Prostate gland (tissue), 2 donors: ENCODE measurements around the gene GALNT8. TPM values are rescaled to one million over a fixed set of nuclear protein-coding genes. Genes with fewer than 3 reads are reported as not detected.
"Not testable (repeated sequence)": the region's sequence is repeated elsewhere in the genome, so short reads cannot be mapped to it uniquely, and the experiment has no call there.

Experiments used
- DNase-seq: peaks from one replicate; pipeline ENCODE4 v3.0.0-alpha.2; 2019; ENCODE audit warnings: low spot score
- H3K27ac ChIP-seq, 2 donors: fragments of 200-600 bp; sonication (generic); 2 replicates each; pipeline ENCODE4 v1.5.1; 2017 to 2019
- H3K27me3 ChIP-seq: fragments of 200-600 bp; sonication (generic); replicated peaks from 2 replicates; pipeline ENCODE4 v1.5.1; 2019; ENCODE audit not compliant: insufficient read depth
- H3K36me3 ChIP-seq, 2 donors: fragments of 200-600 bp; sonication (generic); 1 replicate in 1 of 2; 2 replicates in 1 of 2; pipeline versions ENCODE4 v1.5.1 to v1.8.1; 2017 to 2019
- H3K4me1 ChIP-seq: fragments of 200-600 bp; sonication (generic); replicated peaks from 2 replicates; pipeline ENCODE4 v1.5.1; 2019
- H3K4me3 ChIP-seq, 2 donors: fragments of 200-600 bp; sonication (generic); 2 replicates each; pipeline ENCODE4 v1.5.1; 2017 to 2019
- H3K9me3 ChIP-seq: fragments of 200-600 bp; sonication (generic); 2 replicates; pipeline ENCODE4 v1.5.1; 2017
- CTCF ChIP-seq, 4 experiments: fragments of 200-600 bp in 2 of 4; fragments of 450-650 bp in 2 of 4; sonication (generic) in 2 of 4; IDR thresholded peaks; 1 replicate in 3 of 4; 2 replicates in 1 of 4; pipeline ENCODE4 v1.5.1; 2016 to 2019; ENCODE audit warnings: antibody characterized with exemption in 4 of 4, mild to moderate bottlenecking in 2 of 4, moderate library complexity in 2 of 4
- POLR2A ChIP-seq: fragments of 450-650 bp; IDR thresholded peaks from one replicate; pipeline ENCODE4 v1.6.1; 2016; ENCODE audit warnings: antibody characterized with exemption, mild to moderate bottlenecking
- POLR2AphosphoS5 ChIP-seq: sonication (generic); formaldehyde crosslinking; IDR thresholded peaks from one replicate; pipeline ENCODE4 v1.6.1; 2017; ENCODE audit warnings: antibody characterized with exemption
- WGBS: methylation state at CpG from one replicate; pipeline ENCODE4 v1.1.5; 2018; 5-methylcytosine and 5-hydroxymethylcytosine counted together
- intact Hi-C: fragments of 100-400 bp; cut with DNase I; formaldehyde crosslinking; loops from one replicate; pipeline ENCODE4 v1.14.2; 2022
- total RNA-seq, 2 donors: library from RNA; depleted of rRNA; stranded (reverse); fragments of >200 nt; gene quantifications; one replicate each; pipeline ENCODE4 v1.1.0, GENCODE V29; 2016

GALNT8 gene
- total RNA-seq, 2 donors from 2014 or later = 0.41 to 5.1 TPM

- WGBS = 83% methylated on average over 15 of the region's 15 CpGs
Observed at GRCh38 chr12:4742416-4742970, 22.3 kb downstream of the GALNT8 start.

GRCh38 chr12:4743046-4743445 is 22.8 kb downstream of the GALNT8 start:
- Histone ChIP-seq H3K4me3 (no peak overlapping the region), H3K36me3 (no peaks in the 10 kb centered on the region), H3K27ac (no peak overlapping the region), H3K4me1 (no peaks in the 10 kb centered on the region), H3K27me3 (no peaks in the 10 kb centered on the region), H3K9me3 (no peaks in the 10 kb centered on the region)
- WGBS = 81% methylated on average over 4 of the region's 4 CpGs
- intact Hi-C loops = no loop called here
- no peak for TF ChIP-seq CTCF (IDR thresholded peaks at IDR 0.05)
- no peak for TF ChIP-seq POLR2AphosphoS5
- TF ChIP-seq POLR2A = no peak
- no peak for DNase-seq

More at GRCh38 chr12:4742416-4742970, 22.3 kb downstream of the GALNT8 start:
- H3K4me3 ChIP-seq = no peak overlapping the region
- intact Hi-C loops = no loop called here
- no peak overlapping the region for H3K27ac ChIP-seq
- TF ChIP-seq CTCF (IDR thresholded peaks at IDR 0.05) (no peak), POLR2A (no peak), POLR2AphosphoS5 (no peak)
- no peaks in the 10 kb centered on the region for H3K4me1 ChIP-seq
- no peaks in the 10 kb centered on the region for H3K27me3 ChIP-seq
- no peaks in the 10 kb centered on the region for H3K36me3 ChIP-seq
- DNase-seq = no peak
- H3K9me3 ChIP-seq = no peaks in the 10 kb centered on the region

GRCh38 chr12:4744709-4745108 is 24.5 kb downstream of the GALNT8 start:
- intact Hi-C loops = no loop called here
- DNase-seq = no peak
- Histone ChIP-seq H3K9me3 (no peaks in the 10 kb centered on the region), H3K27ac (no peak overlapping the region), H3K4me1 (no peaks in the 10 kb centered on the region), H3K27me3 (no peaks in the 10 kb centered on the region), H3K36me3 (no peaks in the 10 kb centered on the region), H3K4me3 (no peak overlapping the region)
- TF ChIP-seq POLR2A (no peak), POLR2AphosphoS5 (no peak), CTCF (IDR thresholded peaks at IDR 0.05) (no peak)

GRCh38 chr12:4745249-4745648 is 25.0 kb downstream of the GALNT8 start:
- H3K9me3 ChIP-seq = no peaks in the 10 kb centered on the region
- no peak overlapping the region for H3K27ac ChIP-seq
- no peaks in the 10 kb centered on the region for H3K36me3 ChIP-seq
- WGBS = 85% methylated on average over 6 of the region's 6 CpGs
- no peak for DNase-seq
- no peak for TF ChIP-seq CTCF (IDR thresholded peaks at IDR 0.05)
- no peak for TF ChIP-seq POLR2A
- no peak for TF ChIP-seq POLR2AphosphoS5
- H3K4me1 ChIP-seq = no peaks in the 10 kb centered on the region
- intact Hi-C loops = no loop called here
- no peaks in the 10 kb centered on the region for H3K27me3 ChIP-seq
- H3K4me3 ChIP-seq = no peak overlapping the region

- H3K36me3 ChIP-seq, H3K9me3 ChIP-seq, H3K4me3 ChIP-seq, DNase-seq, H3K27me3 ChIP-seq, H3K4me1 ChIP-seq, H3K27ac ChIP-seq: not testable (repeated sequence)
- intact Hi-C loops = loop anchor here (10.0 kb wide), 1 partner anchor 147 kb away; no protein-coding TSS in a partner anchor
- 88% methylated on average over 1 of the region's 1 CpG for WGBS
Observed at GRCh38 chr12:4751654-4752053, 31.5 kb downstream of the GALNT8 start.
